DOHH2 (cell line): ENCODE measurements around the gene BCAP31.

ENCODE experiments used
- H3F3A ChIP-seq: fragments of 200-600 bp; sonication (generic), shearing (Covaris generic); 2 replicates; pipeline ENCODE4 v1.6.0; 2016; ENCODE audit warnings: antibody characterized with exemption, mild to moderate bottlenecking; ENCODE audit not compliant: control insufficient read depth, insufficient read depth
- H3K27ac ChIP-seq: fragments of 200-600 bp; sonication (generic); 2 replicates; pipeline ENCODE4 v1.5.1; 2014; ENCODE audit warnings: low read depth, mild to moderate bottlenecking, low read length, moderate library complexity
- H3K27me3 ChIP-seq: fragments of 200-600 bp; sonication (generic); 2 replicates; pipeline ENCODE4 v1.6.1; 2014; ENCODE audit warnings: mild to moderate bottlenecking, low read length, mixed read lengths; ENCODE audit not compliant: control insufficient read depth
- H3K36me3 ChIP-seq: fragments of 200-600 bp; sonication (generic); 2 replicates; pipeline ENCODE4 v1.6.1; 2014; ENCODE audit warnings: mild to moderate bottlenecking, low read length, moderate library complexity, mixed read lengths; ENCODE audit not compliant: control insufficient read depth
- H3K4me1 ChIP-seq: fragments of 200-600 bp; sonication (generic); 2 replicates; pipeline ENCODE4 v1.6.1; 2014; ENCODE audit warnings: mild to moderate bottlenecking, low read length, mixed read lengths; ENCODE audit not compliant: control insufficient read depth
- H3K4me2 ChIP-seq: fragments of 200-600 bp; sonication (generic); 2 replicates; pipeline ENCODE4 v1.6.0; 2014; ENCODE audit warnings: mild to moderate bottlenecking, low read length, moderate library complexity
- H3K4me3 ChIP-seq: fragments of 200-600 bp; sonication (generic); 2 replicates; pipeline ENCODE4 v1.5.1; 2014; ENCODE audit warnings: mild to moderate bottlenecking, low read length, mixed read lengths
- H3K79me2 ChIP-seq: fragments of 200-600 bp; sonication (generic); 2 replicates; pipeline ENCODE4 v1.6.1; 2014; ENCODE audit warnings: mild to moderate bottlenecking, low read length, mixed read lengths; ENCODE audit not compliant: control insufficient read depth
- H3K9me2 ChIP-seq: fragments of 200-600 bp; sonication (generic); replicated peaks from 2 replicates; pipeline ENCODE4 v1.6.1; 2014; ENCODE audit warnings: mild to moderate bottlenecking, low read length, mixed read lengths; ENCODE audit not compliant: control insufficient read depth
- H3K9me3 ChIP-seq: fragments of 200-600 bp; sonication (generic); 2 replicates; pipeline ENCODE4 v1.6.1; 2014; ENCODE audit warnings: antibody characterized with exemption, low read length, mixed read lengths; ENCODE audit not compliant: control insufficient read depth, insufficient read depth
- H4K20me1 ChIP-seq: fragments of 200-600 bp; sonication (generic); 2 replicates; pipeline ENCODE4 v1.6.0; 2014; ENCODE audit warnings: low read depth, mild to moderate bottlenecking, antibody characterized with exemption, low read length, moderate library complexity; ENCODE audit not compliant: control insufficient read depth, insufficient read depth
- EZH2phosphoT487 ChIP-seq: fragments of 200-600 bp; sonication (generic); IDR thresholded peaks from 2 replicates; pipeline ENCODE4 v1.6.1; 2017; ENCODE audit warnings: borderline replicate concordance, mild to moderate bottlenecking, antibody characterized with exemption, low read length, moderate library complexity, mixed read lengths
- TF ChIP-seq, protein P1 (sequence below): fragments of 200-600 bp; sonication (generic); IDR thresholded peaks from one replicate; pipeline ENCODE4 v1.5.1; 2014; ENCODE audit warnings: antibody characterized with exemption, mild to moderate bottlenecking, low read depth, low read length; ENCODE audit not compliant: poor library complexity, severe bottlenecking

The BCAP31 gene

DNA sequence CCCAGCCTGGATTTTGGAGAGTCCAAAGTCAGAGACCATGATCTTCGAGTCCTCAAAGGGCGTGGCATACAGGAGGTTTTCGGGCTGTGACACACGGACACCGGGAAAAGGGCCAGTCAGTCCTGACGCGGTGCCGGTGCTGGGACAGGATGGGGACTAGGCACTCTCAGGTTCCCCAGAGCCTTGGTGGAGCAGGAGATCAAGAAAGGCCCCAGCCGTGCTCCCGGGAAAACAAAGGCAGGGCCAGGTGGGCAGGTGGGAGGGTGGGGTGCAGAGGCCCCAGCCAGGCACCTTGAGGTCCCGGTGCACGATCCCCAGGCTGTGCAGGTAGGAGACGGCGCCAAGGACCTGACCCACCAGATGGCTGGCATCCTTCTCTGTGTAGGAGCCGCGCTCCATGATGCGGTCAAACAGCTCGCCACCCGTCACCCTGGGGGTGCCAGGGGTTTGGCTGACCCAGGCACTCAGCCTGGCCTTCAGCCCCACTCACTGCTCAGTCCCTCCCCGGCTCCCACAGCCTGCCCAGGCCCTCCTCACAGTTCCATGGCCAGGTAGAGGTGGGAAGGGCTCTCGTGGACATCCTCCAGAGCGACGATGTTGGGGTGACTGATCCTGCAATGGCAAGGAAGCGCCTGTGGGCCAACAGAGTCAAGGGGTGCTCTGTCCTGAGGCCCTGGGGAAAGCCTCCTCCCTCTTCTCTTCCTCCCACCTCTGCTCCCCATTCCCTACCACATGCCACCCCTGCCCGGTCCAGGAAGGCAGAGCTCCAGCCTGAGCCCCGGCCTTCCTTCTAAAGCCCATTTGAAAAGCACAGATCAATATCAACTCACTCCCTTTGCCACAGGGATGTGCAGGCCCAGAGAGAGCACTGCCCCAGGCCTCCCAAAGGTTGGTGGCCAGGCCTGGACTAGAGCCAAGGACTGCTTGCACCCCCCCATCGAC is 52.3 kb downstream of the BCAP31 start:
- no peak overlapping the region for H3K4me3 ChIP-seq
- H3K4me2 ChIP-seq: no peak overlapping the region
- H3K79me2 ChIP-seq: no peaks in the 10 kb centered on the region
- H3K27me3 ChIP-seq: no peaks in the 10 kb centered on the region
- H3K27ac ChIP-seq: no peak overlapping the region
- TF ChIP-seq EZH2phosphoT487: no peak
- TF ChIP-seq, protein P1, sequence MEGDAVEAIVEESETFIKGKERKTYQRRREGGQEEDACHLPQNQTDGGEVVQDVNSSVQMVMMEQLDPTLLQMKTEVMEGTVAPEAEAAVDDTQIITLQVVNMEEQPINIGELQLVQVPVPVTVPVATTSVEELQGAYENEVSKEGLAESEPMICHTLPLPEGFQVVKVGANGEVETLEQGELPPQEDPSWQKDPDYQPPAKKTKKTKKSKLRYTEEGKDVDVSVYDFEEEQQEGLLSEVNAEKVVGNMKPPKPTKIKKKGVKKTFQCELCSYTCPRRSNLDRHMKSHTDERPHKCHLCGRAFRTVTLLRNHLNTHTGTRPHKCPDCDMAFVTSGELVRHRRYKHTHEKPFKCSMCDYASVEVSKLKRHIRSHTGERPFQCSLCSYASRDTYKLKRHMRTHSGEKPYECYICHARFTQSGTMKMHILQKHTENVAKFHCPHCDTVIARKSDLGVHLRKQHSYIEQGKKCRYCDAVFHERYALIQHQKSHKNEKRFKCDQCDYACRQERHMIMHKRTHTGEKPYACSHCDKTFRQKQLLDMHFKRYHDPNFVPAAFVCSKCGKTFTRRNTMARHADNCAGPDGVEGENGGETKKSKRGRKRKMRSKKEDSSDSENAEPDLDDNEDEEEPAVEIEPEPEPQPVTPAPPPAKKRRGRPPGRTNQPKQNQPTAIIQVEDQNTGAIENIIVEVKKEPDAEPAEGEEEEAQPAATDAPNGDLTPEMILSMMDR: no peak
- no peaks in the 10 kb centered on the region for H4K20me1 ChIP-seq
- H3K9me3 ChIP-seq: no peaks in the 10 kb centered on the region
- no peaks in the 10 kb centered on the region for H3K9me2 ChIP-seq
- H3K36me3 ChIP-seq: no peaks in the 10 kb centered on the region
- no peaks in the 10 kb centered on the region for H3F3A ChIP-seq
- H3K4me1 ChIP-seq: no peaks in the 10 kb centered on the region

DNA sequence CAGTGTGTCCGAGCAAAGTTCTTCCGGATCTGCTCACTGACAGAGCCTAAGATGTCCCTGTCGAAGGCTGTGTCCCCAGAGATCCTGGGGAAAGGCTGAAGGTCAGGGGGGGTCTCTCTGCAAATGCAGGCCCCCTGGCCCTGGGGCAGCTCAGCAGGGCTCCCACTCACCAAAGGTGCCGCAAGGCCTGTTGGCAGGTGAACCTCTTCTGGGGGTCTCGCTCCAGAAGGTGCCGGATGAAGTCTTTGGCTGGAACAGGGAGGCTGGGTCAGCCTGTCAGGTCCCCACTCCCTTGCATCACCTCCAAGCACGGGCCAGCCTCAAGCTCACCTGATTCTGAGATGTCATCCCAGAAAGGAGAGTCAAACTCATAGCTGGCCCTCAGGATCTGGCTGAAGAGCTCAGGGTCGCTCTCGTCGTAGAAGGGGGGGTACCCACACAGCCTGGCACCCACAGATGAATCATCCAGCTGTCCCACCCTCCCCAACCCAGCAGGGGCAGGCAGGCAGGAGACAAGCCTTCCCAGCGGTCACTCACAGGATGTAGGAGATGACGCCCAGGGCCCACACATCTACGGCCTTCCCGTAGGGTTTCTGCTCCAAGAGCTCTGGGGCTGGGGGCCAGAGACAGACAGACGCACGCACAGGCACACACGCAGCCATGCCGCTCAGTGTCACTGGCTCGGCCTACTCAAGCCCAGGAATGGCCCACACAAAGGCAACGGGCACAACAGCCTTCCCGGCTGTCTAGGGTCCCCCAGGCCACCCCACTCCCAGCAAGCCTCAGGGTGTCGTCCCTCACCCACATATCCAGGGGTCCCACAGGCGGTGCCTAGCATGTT is 53.2 kb downstream of the BCAP31 start:
- Histone ChIP-seq H3K79me2 (no peaks in the 10 kb centered on the region), H3K36me3 (no peaks in the 10 kb centered on the region), H3K9me3 (no peaks in the 10 kb centered on the region), H3F3A (no peaks in the 10 kb centered on the region), H3K27me3 (no peaks in the 10 kb centered on the region), H3K9me2 (no peaks in the 10 kb centered on the region), H3K4me1 (no peaks in the 10 kb centered on the region), H3K27ac (no peak overlapping the region), H4K20me1 (no peaks in the 10 kb centered on the region), H3K4me3 (no peak overlapping the region), H3K4me2 (no peak overlapping the region)
- TF ChIP-seq, protein P1: no peak
- TF ChIP-seq EZH2phosphoT487: no peak

DNA sequence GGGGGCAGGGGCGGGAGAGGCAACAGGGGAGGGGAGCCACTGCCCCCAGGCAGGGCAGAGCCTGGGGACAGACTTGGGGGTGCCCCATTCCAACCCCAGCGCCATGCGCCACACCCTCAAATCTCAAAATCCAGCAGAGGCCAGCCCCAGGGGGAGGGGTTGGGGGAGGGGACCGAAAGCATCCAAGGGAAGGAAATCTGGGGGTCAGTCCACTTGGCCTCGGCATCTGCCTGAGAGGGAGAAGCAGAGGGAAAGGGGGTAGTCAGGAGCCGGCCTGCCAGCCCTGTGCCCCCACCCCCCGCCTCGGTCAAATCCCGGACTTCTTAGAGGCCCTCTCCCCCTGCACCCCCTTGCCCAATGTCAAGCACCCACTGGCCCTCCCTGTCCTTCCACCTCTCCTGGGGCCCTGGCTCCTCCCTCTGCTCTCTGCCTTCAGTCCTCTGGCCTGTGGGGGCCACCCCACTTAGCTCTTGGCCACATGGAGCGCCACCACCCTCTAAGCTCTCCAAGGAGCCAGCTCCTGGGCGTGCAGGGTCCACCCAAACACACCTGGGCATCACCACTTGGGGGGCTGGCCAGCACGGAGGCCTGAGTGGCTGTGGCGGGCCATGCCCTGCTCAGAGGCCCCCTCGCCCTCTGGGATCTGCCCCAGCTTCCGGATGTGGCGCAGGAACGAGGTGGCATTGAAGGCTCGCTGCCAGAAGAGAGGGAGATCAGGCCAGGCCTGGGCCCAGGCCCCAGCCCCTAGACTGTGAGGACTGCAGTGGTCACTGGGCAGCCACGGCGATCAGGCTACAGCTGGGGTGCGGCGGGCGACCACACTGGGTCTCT is 54.1 kb downstream of the BCAP31 start:
- no peaks in the 10 kb centered on the region for H3K9me3 ChIP-seq
- TF ChIP-seq, protein P1: no peak
- no peak for TF ChIP-seq EZH2phosphoT487

More for the DNA sequence above, 54.1 kb downstream of the BCAP31 start:
- no peak overlapping the region for H3K27ac ChIP-seq
- H3K4me1 ChIP-seq: no peaks in the 10 kb centered on the region
- H3F3A ChIP-seq: no peaks in the 10 kb centered on the region
- no peaks in the 10 kb centered on the region for H3K79me2 ChIP-seq
- H3K4me2 ChIP-seq: no peak overlapping the region
- H3K9me2 ChIP-seq: no peaks in the 10 kb centered on the region
- H3K4me3 ChIP-seq: no peak overlapping the region
- H3K27me3 ChIP-seq: no peaks in the 10 kb centered on the region
- no peaks in the 10 kb centered on the region for H3K36me3 ChIP-seq
- no peaks in the 10 kb centered on the region for H4K20me1 ChIP-seq
